Activated CD4-positive, alpha-beta T cell treated with anti-CD3 and anti-CD28 coated beads for 4 hours (primary cell): ENCODE measurements around the gene EFNA3.
"Not testable (repeated sequence)": the region's sequence is repeated elsewhere in the genome, so short reads cannot be mapped to it uniquely, and the experiment has no call there.

Experiments
- DNase-seq, 2 donors: peaks; one replicate each; pipeline ENCODE4 v3.0.0-alpha.2; 2020

EFNA3 gene

GRCh38 chr1:155118090-155118489 is 39.5 kb downstream of the EFNA3 start:
- not testable (repeated sequence) for DNase-seq

- no peak for DNase-seq
Observed at GRCh38 chr1:155120253-155120652, 41.6 kb downstream of the EFNA3 start.

GRCh38 chr1:155121249-155121648 is 42.6 kb downstream of the EFNA3 start:
- DNase-seq, result no peak

- DNase-seq, result no peak
Observed at GRCh38 chr1:155122308-155122707, 43.7 kb downstream of the EFNA3 start.

GRCh38 chr1:155123801-155124200 is 45.2 kb downstream of the EFNA3 start:
- DNase-seq, result no peak

- DNase-seq, result no peak
Observed at GRCh38 chr1:155124503-155125463, 46.1 kb downstream of the EFNA3 start.

GRCh38 chr1:155125511-155125945 is 46.9 kb downstream of the EFNA3 start:
- DNase-seq, result no peak

GRCh38 chr1:155125946-155126555 is 47.4 kb downstream of the EFNA3 start:
- no peak for DNase-seq

- DNase-seq, result peak; percentile 22 to 28
Observed at GRCh38 chr1:155126556-155127104, 48.0 kb downstream of the EFNA3 start.

- peak; percentile 38 to 40 for DNase-seq
Observed at GRCh38 chr1:155127105-155127966, 48.7 kb downstream of the EFNA3 start, which contains the start of gene EFNA1. EFNA1 (plus strand) TSS chr1:155127876; CDS start chr1:155127978, 102 bp downstream.

GRCh38 chr1:155127967-155128754 is 49.5 kb downstream of the EFNA3 start:
- DNase-seq, result no peak

- no peak for DNase-seq
Observed at GRCh38 chr1:155128755-155129473, 50.3 kb downstream of the EFNA3 start.

- DNase-seq, result no peak
Observed at GRCh38 chr1:155130272-155131006, 51.8 kb downstream of the EFNA3 start.

GRCh38 chr1:155131285-155131684 is 52.6 kb downstream of the EFNA3 start:
- no peak for DNase-seq

- no peak for DNase-seq
Observed at GRCh38 chr1:155131856-155132255, 53.2 kb downstream of the EFNA3 start.

GRCh38 chr1:155133799-155134281 is 55.2 kb downstream of the EFNA3 start:
- no peak for DNase-seq

GRCh38 chr1:155134322-155134721 is 55.7 kb downstream of the EFNA3 start:
- DNase-seq, result no peak

GRCh38 chr1:155134880-155135414 is 56.3 kb downstream of the EFNA3 start:
- DNase-seq, result peak; percentile 80 to 81

GRCh38 chr1:155135415-155136028 is 56.9 kb downstream of the EFNA3 start, which contains the start of gene SLC50A1:
SLC50A1 (plus strand) TSS chr1:155135852; CDS start chr1:155135912, 60 bp downstream.
- DNase-seq, result peak; percentile 86 to 89
